SW480 (cell line): ENCODE measurements around the gene LIMS1.
"Not testable (repeated sequence)": the region's sequence is repeated elsewhere in the genome, so short reads cannot be mapped to it uniquely, and the experiment has no call there.

Experiments used
- DNase-seq: peaks from one replicate; pipeline ENCODE4 v3.0.0-alpha.2; 2016; ENCODE audit warnings: low spot score

Gene LIMS1

DNA sequence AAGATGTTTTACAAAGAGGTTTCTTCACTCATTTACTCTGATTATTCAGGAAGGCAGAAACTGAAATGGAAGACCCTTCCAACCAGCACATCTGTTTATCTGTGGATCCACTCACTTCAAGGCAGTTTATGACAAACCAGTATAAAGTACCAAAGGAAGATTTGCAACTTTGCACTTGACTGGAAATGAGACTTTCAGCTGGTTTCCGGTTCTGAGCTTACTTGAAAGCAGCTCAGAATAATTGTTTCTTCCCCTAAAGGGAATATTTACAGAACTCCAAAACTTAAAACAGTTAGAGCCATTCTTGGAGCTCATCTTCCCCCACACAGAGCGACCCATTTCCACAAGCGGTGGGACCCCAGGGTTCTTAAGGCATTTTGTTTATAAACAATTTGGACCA is 129.8 kb downstream of the LIMS1 start:
- not testable (repeated sequence) for DNase-seq

DNA sequence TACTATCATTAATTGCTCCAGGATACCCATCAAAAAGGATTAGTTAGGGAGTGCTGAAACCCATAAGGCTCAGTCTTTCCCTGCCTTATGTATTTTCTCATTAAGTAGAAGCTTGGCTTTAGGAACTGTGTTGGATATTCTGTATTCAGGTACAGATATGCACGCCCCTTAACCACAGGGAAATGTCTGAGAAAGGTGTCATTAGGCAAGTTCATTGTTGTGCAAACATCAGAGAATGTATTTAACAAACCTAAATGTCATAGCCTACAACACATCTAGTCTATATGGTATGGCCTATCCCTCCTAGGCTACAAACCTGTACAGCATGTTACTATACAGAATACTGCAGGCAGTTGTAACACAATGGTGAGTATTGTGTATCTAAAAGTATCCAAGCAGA is 130.7 kb downstream of the LIMS1 start:
- DNase-seq = not testable (repeated sequence)

DNA sequence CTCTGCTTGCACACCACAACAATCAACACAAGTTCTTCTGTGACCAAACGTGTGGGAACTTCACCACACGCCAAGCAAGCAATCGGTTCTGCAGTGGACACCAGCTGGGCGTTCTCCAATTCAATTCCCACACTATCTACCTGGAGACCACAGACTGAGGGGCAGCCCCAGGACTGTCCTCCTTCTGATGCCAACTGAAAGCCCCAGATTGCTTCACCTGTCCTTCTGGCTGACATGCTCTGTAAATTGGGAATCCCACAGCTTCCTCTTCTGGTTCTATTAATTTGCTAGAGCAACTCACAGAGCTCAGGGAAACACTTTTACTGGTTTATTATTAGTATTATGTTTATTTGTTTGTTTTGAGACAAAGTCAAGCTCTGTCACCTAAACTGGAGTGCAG is 131.7 kb downstream of the LIMS1 start:
- DNase-seq = not testable (repeated sequence)

DNA sequence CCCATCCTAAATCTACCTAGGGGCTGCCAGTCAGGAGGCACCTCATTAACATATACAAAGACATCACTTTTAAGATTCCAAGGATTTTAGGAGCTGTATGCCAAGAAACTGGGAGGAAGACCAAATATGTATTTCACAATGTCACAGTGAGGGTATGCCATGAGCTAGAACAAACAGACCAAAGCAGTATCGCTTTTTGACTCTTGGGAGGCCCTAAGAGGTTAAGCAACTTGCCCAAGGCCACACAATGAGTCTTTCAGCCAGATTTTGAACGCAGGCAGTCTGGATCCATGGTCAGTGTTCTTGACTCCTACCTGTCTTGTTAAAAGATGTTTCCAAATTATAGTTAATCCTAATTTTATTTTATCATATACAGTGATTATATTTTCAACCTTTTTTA is 132.9 kb downstream of the LIMS1 start:
- DNase-seq = not testable (repeated sequence)

DNA sequence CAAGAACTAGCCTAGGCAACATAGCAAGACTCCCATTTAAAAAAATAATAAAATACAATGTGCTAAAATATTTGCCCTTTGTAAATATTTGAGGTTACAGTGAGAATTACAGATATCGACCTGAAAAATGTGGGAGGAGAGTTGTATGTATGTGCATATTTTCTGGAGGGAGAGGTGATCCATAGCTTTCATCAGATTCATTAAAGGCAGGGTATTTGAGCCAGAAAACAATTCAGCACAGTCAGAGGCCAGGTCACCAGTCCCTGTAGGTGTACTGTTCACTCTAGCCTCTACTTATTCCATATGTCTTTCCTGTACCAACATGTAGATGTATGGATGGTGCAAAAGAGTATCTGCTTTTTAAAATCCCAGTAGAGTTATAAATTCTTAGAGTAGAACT is 136.0 kb downstream of the LIMS1 start:
- not testable (repeated sequence) for DNase-seq

DNA sequence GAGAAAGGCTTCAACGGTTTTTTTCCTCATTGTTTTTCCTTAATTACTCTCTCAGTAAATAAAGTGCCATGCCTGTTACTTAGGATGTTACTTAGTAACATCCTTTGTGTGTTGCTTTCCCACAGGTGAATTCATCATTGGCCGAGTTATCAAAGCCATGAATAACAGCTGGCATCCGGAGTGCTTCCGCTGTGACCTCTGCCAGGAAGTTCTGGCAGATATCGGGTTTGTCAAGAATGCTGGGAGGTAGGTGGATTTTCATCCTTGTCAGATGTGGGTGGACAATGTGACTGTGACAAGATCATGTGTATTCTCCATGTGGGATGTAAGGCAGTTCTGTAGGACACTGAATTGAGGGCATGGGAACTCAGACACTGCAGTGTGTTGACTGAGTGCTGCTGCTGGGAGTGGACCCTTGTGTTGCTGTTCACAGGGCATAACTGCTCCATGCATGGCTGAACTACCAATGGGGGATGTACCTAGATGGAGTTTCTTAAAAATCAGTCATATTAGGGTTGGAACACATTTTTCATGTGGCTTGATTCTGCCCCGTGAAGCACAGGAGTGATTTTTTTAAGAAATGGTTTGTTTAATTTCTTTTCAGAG is 138.0 kb downstream of the LIMS1 start:
- not testable (repeated sequence) for DNase-seq

DNA sequence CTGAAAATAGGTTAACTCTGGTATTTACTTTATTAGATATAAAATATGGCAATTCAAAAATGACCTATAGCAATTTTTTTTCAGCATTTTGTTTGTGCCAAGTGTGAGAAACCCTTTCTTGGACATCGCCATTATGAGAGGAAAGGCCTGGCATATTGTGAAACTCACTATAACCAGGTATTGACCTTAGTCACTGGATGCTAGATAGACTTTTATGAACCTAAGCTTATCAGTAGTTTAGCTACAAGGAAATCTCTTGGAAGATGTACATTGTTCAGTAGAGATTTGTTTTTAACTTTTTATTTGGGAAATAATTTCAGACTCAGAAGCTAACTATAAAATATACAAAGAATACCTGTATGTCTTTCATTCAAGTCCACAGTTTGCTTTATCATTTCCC is 142.3 kb downstream of the LIMS1 start:
- not testable (repeated sequence) for DNase-seq

DNA sequence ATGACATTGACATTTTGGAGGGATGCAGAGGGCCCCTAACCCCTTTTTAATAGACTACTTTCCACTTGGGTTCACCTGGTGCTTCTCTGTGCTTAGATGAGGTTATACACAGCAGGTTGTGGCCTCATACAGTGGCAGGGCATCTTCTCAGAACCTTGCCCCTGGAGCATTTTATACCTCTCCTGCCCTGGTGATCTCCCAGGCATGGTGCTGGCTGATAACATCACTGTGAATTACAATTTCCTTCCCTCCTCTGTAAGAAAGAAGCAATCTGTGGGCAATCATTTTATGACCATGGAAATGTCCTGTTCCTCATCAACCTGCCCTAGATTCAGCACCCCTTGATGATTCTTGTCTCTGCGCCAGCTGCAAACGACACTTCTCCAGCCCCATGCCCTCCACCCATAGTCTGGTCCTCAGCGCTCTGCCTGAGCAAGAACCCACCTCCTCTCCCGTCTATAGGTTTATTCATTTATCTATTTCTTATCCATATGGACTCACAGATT is 143.0 kb downstream of the LIMS1 start:
- DNase-seq = not testable (repeated sequence)

DNA sequence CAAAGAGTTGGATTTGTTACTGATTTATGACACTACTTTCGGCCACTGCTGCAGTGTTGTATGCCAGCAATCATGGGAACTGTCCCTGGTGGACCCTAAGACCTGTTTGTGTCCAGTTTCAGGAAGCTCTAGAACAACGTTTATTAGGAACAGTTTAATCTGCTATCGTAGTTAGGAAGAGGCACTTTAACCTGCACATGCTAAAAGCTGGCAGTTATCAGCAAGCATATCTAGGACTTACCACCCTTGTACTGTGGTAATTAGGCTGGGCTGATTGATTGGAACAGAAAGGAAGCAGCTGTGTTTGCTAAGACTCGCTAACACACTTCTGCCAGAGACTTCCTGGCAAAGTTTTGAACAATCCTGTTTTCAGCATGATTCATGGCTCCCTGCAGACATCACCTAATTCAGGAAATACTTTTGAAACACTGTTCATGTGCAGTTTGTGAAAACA is 144.0 kb downstream of the LIMS1 start:
- DNase-seq = not testable (repeated sequence)

DNA sequence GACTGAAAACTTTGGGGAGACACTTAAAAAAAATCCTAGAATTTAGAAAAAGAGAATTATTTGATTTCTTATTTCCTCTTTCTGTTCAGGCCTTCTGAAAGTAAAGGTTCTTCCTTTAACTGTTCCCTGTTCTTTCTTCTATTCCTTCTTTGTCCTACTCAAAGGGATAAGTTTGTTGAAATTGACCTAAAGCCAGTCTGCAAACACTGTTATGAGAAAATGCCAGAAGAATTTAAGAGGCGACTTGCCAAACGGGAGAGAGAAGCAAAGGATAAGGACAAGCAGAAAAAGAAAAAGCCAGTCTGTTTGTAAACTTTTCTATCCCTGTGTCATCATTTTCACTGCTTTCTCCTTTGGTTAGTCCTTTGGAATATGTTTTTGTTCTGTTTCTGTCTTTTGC is 146.5 kb downstream of the LIMS1 start:
- not testable (repeated sequence) for DNase-seq

DNA sequence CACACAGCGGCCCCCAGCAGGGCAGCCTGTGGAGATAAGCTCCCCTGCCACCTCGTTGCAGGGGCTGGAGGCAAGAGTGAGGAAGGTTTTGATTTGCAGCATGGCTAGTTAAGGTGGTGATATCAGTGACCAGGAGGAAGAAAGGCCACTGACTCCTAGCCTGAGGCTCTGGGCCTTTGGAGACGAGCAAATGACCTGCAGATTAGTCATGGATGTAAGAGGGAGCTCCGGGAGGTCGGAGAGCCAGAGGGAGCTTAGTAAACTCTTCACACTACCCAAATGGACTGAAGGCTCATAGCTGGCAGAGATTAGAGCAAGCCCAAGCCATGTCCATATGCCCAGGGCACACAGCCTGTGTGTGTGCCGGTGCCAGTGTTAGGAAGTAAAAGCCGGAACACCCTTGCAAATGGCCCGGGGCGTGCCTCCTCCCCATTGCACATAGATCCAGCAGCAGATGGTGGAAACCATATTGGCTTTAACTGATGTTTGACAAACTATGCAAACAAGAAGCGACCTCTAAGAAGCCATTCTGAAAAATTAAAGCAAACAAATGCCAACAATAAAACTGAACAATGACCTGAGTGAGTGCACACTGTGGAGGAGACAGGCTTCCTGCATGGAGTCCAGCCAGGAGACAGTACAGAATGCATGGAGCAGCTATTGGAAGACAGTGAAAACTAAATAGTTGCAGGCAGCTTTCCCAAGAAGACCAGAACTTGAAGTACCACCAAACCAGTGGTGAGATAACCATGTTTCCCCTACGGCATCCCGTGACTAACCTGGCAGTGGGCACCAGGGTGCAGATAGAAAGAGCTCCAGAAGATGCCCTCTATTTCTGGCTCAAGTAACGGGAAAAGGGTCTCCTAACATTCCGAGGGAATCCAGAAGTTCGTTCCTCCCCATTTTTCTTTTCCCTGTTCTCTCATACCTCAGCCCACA is 154.8 kb downstream of the LIMS1 start:
- DNase-seq = not testable (repeated sequence)

DNA sequence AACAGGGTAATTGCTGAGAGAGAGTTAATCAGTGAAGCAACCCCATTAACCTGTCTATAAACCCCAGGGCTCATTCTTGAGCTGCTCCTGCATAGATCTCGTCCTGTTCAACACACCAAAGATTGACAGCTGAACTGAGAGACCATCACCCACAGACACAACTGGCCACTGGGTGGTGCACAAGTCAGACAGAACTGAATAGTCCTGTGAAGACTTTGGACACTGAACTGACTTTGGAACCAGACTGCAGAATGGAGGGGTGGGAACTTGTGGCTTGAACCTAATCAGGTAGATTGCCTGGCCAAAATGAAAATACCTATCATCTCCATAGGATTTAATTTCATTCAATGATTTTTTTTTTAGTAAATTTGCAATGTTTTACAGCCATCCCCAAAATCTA is 155.7 kb downstream of the LIMS1 start:
- not testable (repeated sequence) for DNase-seq

DNA sequence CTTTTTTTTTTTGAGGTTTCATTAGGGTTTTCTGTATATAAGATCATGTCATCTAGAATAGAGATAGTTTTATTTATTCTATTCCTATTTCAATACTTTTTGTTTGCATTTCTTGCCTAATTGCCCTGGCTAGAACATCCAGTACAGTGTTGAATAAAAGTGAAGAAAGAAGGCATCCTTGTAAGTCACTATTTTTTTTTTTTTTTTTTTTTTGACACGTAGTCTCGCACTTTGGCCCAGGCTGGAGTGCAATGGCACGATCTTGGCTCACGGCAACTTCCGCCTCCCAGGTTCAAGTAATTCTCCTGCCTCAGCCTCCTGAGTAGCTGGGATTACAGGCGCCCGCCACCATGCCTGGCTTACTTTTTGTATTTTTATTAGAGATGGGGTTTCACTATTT is 157.2 kb downstream of the LIMS1 start:
- DNase-seq = no peak

DNA sequence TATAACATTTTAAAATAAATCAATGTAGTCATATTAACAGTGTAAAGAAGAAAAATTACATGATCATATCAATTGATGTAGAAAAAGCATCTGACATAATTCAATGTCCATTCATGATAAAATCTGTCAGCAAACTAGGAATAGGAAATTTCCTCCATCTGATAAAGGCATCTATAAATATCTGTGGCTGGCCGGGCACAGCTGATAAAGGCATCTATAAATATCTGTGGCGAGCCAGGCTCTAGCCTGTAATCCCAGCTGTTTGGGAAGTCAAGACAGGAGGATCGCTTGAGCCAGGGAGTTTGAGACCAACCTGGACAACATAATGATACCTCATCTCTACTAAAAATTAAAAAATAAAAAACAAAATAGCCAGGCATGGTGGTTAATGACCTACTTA is 166.9 kb downstream of the LIMS1 start:
- no peak for DNase-seq

DNA sequence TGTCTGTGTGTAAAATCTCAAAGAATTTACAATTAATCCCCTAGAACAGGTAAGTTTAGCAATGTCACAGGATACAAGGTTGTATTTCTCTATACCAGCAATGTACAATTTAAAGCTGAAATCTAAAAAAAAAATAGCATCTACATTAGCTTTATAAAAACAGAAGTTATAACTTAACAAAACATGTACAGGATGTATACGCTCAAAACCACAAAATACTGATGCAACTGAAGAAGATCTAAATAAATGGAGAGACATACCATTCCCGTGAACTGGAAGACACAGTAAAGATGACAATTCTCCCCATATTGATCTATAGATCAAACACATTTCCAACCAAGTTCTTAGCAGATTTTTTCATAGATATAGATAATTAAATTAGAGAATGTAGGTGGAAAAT is 167.5 kb downstream of the LIMS1 start:
- DNase-seq = no peak

DNA sequence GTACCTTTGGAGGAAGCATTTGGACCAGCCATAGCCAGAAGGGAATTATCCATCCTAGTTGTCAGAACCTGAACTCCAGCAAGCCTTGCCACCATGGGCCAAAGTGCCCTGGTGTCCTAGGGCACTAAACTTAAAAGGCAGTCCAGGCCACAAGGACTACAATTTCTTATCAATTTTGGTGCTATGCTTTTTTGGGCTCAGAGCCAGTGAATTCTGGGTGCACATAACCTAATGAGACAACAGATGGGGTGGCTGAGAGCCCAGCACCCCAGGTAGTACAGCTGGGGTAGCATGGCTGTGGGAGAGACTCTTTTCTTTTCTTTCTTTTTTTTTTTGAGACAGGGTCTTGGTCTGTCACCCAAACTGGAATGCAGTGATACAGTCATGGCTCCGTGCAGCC is 170.6 kb downstream of the LIMS1 start:
- DNase-seq = no peak

DNA sequence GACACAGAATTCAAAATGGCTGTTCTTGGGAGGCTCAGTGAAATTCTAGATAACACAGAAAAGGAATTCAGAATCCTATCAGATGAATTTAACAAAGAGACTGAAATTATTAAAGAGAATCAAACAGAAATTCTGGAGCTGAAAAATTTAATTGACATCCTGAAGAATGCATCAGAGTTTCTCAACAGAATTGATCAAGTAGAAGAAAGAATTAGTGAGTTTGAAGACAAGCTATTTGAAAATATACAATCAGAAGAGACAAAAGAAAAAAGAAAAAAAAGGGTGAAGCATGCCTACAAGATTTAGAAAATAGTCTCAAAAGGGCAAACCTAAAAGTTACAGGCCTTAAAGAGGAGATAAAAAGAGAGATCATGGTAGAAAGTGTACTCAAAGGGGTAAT is 173.0 kb downstream of the LIMS1 start:
- DNase-seq = no peak

DNA sequence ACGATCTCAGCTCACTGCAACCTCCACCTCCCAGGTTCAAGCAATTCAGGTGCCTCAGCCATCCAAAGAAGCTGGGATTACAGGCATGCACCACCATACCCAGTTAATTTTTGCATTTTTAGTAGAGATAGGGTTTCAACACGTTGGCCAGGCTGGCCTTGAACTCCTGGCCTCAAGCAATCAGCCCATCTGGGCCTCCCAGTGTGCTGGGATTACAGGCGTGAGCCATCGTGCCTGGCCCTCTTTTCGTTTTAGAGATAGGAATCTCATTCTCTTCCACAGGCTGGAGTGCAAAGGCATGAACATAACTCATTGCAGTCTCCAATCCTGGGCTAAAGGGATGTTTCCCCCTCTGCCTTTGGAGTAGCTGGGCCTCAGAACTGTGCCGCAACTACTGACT is 182.7 kb downstream of the LIMS1 start:
- DNase-seq = not testable (repeated sequence)

DNA sequence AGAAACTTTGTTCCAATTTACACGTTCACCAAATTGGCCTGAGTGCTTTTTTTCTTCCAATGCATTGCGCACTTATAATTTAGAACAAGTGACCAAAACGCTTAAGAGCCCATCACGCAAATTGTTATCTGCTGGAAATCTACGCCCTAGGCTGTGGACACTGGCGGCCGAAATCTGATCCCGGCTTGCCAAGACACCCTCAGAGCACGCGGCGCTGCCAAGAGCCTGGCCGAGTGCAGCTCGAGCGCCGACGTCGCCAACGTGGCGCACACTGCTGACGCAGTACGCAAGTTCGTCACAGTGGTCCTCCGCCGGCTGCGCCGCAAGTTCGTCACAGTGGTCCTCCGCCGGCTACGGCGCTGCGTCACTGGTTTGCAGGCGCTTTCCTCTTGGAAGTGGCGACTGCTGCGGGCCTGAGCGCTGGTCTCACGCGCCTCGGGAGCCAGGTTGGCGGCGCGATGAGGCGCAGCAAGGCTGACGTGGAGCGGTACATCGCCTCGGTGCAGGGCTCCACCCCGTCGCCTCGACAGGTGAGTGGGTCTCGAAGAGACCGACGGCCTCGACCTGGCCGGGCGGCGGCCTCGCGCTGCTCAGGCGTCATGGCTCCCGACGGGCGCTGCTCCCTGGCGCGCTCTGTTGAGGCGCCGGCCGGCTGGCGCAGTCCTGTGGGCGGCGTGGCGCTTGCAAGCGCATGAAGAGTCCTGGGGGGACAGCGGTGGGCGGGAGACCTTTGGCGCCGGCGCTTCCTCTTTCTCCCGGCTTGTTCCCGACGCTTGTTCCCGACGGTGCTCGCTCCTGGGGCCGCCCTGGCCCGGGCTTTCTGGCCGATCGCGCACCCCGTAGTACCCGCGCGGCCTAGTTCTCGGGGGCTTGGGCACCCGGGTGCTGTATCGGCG is 185.1 kb downstream of the LIMS1 start, which contains the start of gene RANBP2:
Gene RANBP2, plus strand, starts transcription at position 334 of the 896 bp plus-strand sequence. Its CDS starts 125 bp downstream, at position 459.
- DNase-seq = peak; percentile 98

DNA sequence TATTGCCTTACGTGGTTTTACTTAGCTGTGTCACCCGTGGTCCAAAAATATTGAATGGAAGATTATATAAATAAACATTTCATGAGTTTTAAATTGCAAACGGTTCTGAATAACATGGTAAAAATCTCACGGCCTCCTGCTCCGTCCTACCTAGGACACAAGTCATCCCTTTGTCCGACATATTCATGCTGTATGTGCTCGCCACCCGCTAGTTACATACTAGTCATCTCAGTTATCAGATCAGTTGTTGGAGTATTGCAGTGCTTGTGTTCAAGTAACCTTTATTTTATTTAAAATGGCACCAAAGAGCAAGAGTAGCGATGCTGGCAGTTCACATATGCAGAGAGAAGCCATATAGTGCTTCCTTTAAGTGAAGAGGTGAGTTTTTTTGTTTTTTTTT is 191.8 kb downstream of the LIMS1 start:
- DNase-seq = not testable (repeated sequence)

DNA sequence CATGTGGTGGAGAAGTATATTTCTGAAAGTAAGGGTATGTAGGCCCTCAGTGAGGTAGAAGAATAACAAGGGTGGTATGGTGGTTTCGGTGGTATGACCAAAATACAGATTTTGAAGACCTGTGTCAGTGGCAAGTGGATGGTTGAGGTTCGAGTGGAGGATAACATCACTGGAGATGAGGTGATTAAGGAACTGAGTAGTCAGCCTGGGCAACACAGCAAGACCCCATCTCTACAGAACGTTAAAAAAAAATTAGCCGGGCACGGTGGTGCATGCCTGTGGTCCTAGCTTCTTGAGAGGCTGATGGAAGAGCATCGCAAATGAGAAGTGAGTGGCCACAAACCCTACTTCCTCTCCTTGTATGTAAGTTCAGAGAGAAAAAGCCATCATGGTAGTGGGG is 200.4 kb downstream of the LIMS1 start:
- not testable (repeated sequence) for DNase-seq
